ENCODE measurements around the gene SLC5A11. TPM values are rescaled to one million over a fixed set of nuclear protein-coding genes. Genes with fewer than 3 reads are reported as not detected.

SLC5A11 gene
- total RNA-seq, 1 experiment from 2014 or later, result 0.22 TPM

DNA sequence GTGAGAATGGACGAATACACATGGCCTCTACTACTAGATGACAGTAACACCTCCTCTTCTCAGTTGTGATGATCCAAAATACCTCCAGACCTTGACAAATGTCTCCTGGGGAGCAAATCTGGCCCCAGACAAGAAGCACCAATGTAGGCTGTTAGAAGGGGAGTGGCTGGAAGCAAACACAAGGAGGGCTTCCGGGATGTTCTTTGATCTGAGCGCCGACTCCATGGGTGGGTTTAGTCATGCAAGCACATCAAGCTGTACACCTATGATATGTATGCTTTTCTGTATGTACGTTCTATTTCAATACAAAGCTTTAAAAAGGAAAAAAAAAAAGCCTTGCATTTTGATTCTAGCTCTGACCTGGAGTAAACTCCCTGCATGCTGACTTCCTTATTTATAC is 108.0 kb downstream of the SLC5A11 start:
- Mint-ChIP-seq H3K9me3 (no peaks in the 10 kb centered on the region), H3K4me1 (no peaks in the 10 kb centered on the region), H3K4me3 (no peak overlapping the region), H3K27me3 (ENCODE audit: low read depth) (no peaks in the 10 kb centered on the region), H3K27ac (no peak overlapping the region), H3K36me3 (ENCODE audit: insufficient read depth in 1 of 3, low read depth in 3 of 3) (peaks cover 16 to 84% (median 51%) of the 10 kb centered on the region in 3 experiments; a peak in 6 of 7 replicates)
- Histone ChIP-seq H3K23me2 (ENCODE audit: insufficient read length, low read depth, low read length, poor library complexity, severe bottlenecking) (no peaks in the 10 kb centered on the region), H4K5ac (ENCODE audit: insufficient read length, low read depth, low read length) (no peak overlapping the region), H3T11ph (ENCODE audit: low read length) (no peak overlapping the region), H3K4me2 (ENCODE audit: insufficient read depth, insufficient read length, low read length) (no peak overlapping the region), H3K4ac (ENCODE audit: low read depth, low read length) (no peak overlapping the region), H2BK5ac (ENCODE audit: insufficient read length, low read length) (no peak overlapping the region), H3K79me1 (ENCODE audit: insufficient read depth, low read depth, low read length, poor library complexity, severe bottlenecking) (no peaks in the 10 kb centered on the region), H2AFZ (ENCODE audit: low read length) (no peak overlapping the region), H3K56ac (ENCODE audit: insufficient read length, low read depth, low read length) (no peak overlapping the region), H3K27me3 (ENCODE audit: insufficient read depth, low read length) (no peaks in the 10 kb centered on the region), H3K23ac (ENCODE audit: insufficient read length, low read depth, low read length) (no peak overlapping the region), H2BK12ac (ENCODE audit: insufficient read length, low read depth, low read length) (no peak overlapping the region), H3K9ac (ENCODE audit: extremely low read depth, insufficient read length, low read length) (no peak overlapping the region), H3K9me3 (ENCODE audit: control insufficient read depth, low read depth, low read length) (no peaks in the 10 kb centered on the region), H4K91ac (ENCODE audit: insufficient read length, low read depth, low read length) (no peak overlapping the region), H3K27ac (ENCODE audit: insufficient read length, low read depth, low read length) (no peak overlapping the region), H2BK20ac (ENCODE audit: low read depth, low read length, poor library complexity, severe bottlenecking) (no peak overlapping the region), H4K8ac (replicated peaks; ENCODE audit: insufficient read length, low read depth, low read length) (no peak overlapping the region), H2AK5ac (ENCODE audit: insufficient read length, low read length) (no peak overlapping the region), H3K14ac (ENCODE audit: insufficient read depth, low read length) (no peak overlapping the region), H2BK120ac (ENCODE audit: low read depth, low read length, poor library complexity, severe bottlenecking) (no peak overlapping the region), H2BK15ac (ENCODE audit: low read depth, low read length) (no peak overlapping the region), H3K79me2 (ENCODE audit: insufficient read depth, low read length) (no peaks in the 10 kb centered on the region), H3K4me1 (ENCODE audit: insufficient read depth, low read length) (no peaks in the 10 kb centered on the region), H4K20me1 (ENCODE audit: control insufficient read depth, insufficient read depth, insufficient read length) (no peaks in the 10 kb centered on the region), H3K18ac (ENCODE audit: insufficient read length, low read depth, low read length) (no peak overlapping the region)
- TF ChIP-seq, protein P1, sequence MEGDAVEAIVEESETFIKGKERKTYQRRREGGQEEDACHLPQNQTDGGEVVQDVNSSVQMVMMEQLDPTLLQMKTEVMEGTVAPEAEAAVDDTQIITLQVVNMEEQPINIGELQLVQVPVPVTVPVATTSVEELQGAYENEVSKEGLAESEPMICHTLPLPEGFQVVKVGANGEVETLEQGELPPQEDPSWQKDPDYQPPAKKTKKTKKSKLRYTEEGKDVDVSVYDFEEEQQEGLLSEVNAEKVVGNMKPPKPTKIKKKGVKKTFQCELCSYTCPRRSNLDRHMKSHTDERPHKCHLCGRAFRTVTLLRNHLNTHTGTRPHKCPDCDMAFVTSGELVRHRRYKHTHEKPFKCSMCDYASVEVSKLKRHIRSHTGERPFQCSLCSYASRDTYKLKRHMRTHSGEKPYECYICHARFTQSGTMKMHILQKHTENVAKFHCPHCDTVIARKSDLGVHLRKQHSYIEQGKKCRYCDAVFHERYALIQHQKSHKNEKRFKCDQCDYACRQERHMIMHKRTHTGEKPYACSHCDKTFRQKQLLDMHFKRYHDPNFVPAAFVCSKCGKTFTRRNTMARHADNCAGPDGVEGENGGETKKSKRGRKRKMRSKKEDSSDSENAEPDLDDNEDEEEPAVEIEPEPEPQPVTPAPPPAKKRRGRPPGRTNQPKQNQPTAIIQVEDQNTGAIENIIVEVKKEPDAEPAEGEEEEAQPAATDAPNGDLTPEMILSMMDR (conservative IDR thresholded peaks at IDR 0.05), result no peak
- WGBS (ENCODE audit: extremely low coverage, insufficient read length, low lambda C conversion rate), result no CpG with 5 or more reads among the region's 5 CpGs
- no peak for DNase-seq

All from H9 (cell line).